ENCODE data around the gene RSAD1. TPM values are rescaled to one million over a fixed set of nuclear protein-coding genes. Genes with fewer than 3 reads are reported as not detected.

The RSAD1 gene
- polyA plus RNA-seq, 1 of the 3 experiments (the other 2 are of a cell fraction) = 44.7 TPM

- Histone ChIP-seq H3K4me1 (ENCODE audit: control insufficient read depth in 1 of 2, insufficient read depth in 2 of 2, low read depth in 1 of 2, low read length in 1 of 2) (peaks cover 0 to 10% of the 10 kb centered on the region in 2 experiments; a peak in 1 of 4 replicates), H3K27ac (ENCODE audit: low read depth in 2 of 2, low read length in 1 of 2) (no peak overlapping the region), H3K79me2 (ENCODE audit: insufficient read depth) (peaks cover 9% of the 10 kb centered on the region; the same call in 1 of the 2 replicates), H3K4me3 (ENCODE audit: low read depth in 2 of 2, low read length in 1 of 2) (no peak overlapping the region), H3K9me3 (no peaks in the 10 kb centered on the region), H3K9me2 (no peaks in the 10 kb centered on the region), H2AFZ (ENCODE audit: low read depth) (no peak overlapping the region), H3K36me3 (replicated peaks in 1 of 2; ENCODE audit: control insufficient read depth in 1 of 2, insufficient read depth in 2 of 2, low read length in 1 of 2) (no peaks in the 10 kb centered on the region), H3K4me2 (peak overlapping the region; percentile 17; the same call in 1 of the 2 replicates), H3F3A (replicated peaks; ENCODE audit: insufficient read depth) (peaks cover 3% of the 10 kb centered on the region), H3K27me3 (ENCODE audit: insufficient read depth) (no peaks in the 10 kb centered on the region), H4K20me1 (ENCODE audit: insufficient read depth) (peaks cover 9% of the 10 kb centered on the region; the same call in 1 of the 2 replicates), H3K9ac (no peak overlapping the region)
- ChIA-PET POLR2A (no interaction called here), CTCF (interaction anchor here (0.8 to 1.5 kb wide), 8 partner anchors 10 to 243 kb away, joined by 3 to 7 read pairs (median 4); partner anchors contain the start of genes ACSF2, COL1A1 and RSAD1)
- no peak for DNase-seq
- 61% methylated on average over 3 of the region's 3 CpGs for WGBS (ENCODE audit: low lambda C conversion rate)
- TF ChIP-seq PBX3 (IDR thresholded peaks at IDR 0.05) (peak; percentile 67), RAD21 (IDR thresholded peaks at IDR 0.05; ENCODE audit: low read length) (no peak), NFIC (IDR thresholded peaks at IDR 0.05; ENCODE audit: borderline replicate concordance) (0 out of 2 replicates have a peak, but pooled peaks have one; percentile 18), EP300 (IDR thresholded peaks at IDR 0.05; ENCODE audit: borderline replicate concordance in 1 of 2, low read depth in 1 of 2, low read length in 1 of 2) (no peak)
Measured at GRCh38 chr17:50443505-50443974, 35.1 kb upstream of the RSAD1 start.

- TF ChIP-seq RXRA (IDR thresholded peaks at IDR 0.05; ENCODE audit: borderline replicate concordance, low read depth) (no peak), YY1 (IDR thresholded peaks at IDR 0.05; ENCODE audit: low read depth) (no peak), MXI1 (IDR thresholded peaks at IDR 0.05; ENCODE audit: low read depth, low read length) (no peak), ELF1 (IDR thresholded peaks at IDR 0.05) (no peak), GABPA (IDR thresholded peaks at IDR 0.05; ENCODE audit: low read depth) (no peak), GATA2 (CRISPR knock-in tag; IDR thresholded peaks at IDR 0.05) (no peak), JUND (IDR thresholded peaks at IDR 0.05) (no peak), TCF12 (IDR thresholded peaks at IDR 0.05) (no peak), RFX5 (IDR thresholded peaks at IDR 0.05; ENCODE audit: low read length) (no peak), TEAD4 (IDR thresholded peaks at IDR 0.05; ENCODE audit: borderline replicate concordance, insufficient read depth) (no peak), TAF1 (IDR thresholded peaks at IDR 0.05; ENCODE audit: borderline replicate concordance, low read depth, low read length) (no peak), IRF3 (IDR thresholded peaks at IDR 0.05; ENCODE audit: low read depth, low read length) (no peak), MAX (IDR thresholded peaks at IDR 0.05; ENCODE audit: low read depth) (no peak)
Measured at GRCh38 chr17:50444841-50445715, 33.6 kb upstream of the RSAD1 start.

More at GRCh38 chr17:50444841-50445715, 33.6 kb upstream of the RSAD1 start:
- Histone ChIP-seq H3K36me3 (replicated peaks in 1 of 2; ENCODE audit: control insufficient read depth in 1 of 2, insufficient read depth in 2 of 2, low read length in 1 of 2) (no peaks in the 10 kb centered on the region), H3K27me3 (ENCODE audit: insufficient read depth) (no peaks in the 10 kb centered on the region), H3K4me3 (ENCODE audit: low read depth in 2 of 2, low read length in 1 of 2) (no peak overlapping the region), H3K9ac (no peak overlapping the region), H3K4me1 (ENCODE audit: control insufficient read depth in 1 of 2, insufficient read depth in 2 of 2, low read depth in 1 of 2, low read length in 1 of 2) (peaks cover 0 to 10% of the 10 kb centered on the region in 2 experiments; a peak in 1 of 4 replicates), H3K79me2 (ENCODE audit: insufficient read depth) (peaks cover 9% of the 10 kb centered on the region; the same call in 1 of the 2 replicates), H3K4me2 (no peak overlapping the region), H3K9me3 (no peaks in the 10 kb centered on the region), H3K9me2 (no peaks in the 10 kb centered on the region), H3F3A (replicated peaks; ENCODE audit: insufficient read depth) (peaks cover 3% of the 10 kb centered on the region), H4K20me1 (ENCODE audit: insufficient read depth) (peaks cover 9% of the 10 kb centered on the region; the same call in 1 of the 2 replicates), H3K27ac (ENCODE audit: low read depth in 2 of 2, low read length in 1 of 2) (no peak overlapping the region), H2AFZ (ENCODE audit: low read depth) (no peak overlapping the region)
- WGBS (ENCODE audit: low lambda C conversion rate) = 91% methylated on average over 6 of the region's 6 CpGs
- ChIA-PET CTCF (interaction anchor here (1.0 to 1.3 kb wide), 3 partner anchors 33 to 83 kb away, joined by 3 to 4 read pairs (median 3); no protein-coding TSS in a partner anchor), POLR2A (no interaction called here)
- DNase-seq = no peak

All from SK-N-SH (cell line).